ENCODE results near the gene NELL1.

Gene NELL1

GRCh38 chr11:20634781-20635180, 34.6 kb upstream of the NELL1 start:
- TF ChIP-seq CTCF (IDR thresholded peaks at IDR 0.05), result no peak
- H3K4me1 ChIP-seq, result no peaks in the 10 kb centered on the region
- no peaks in the 10 kb centered on the region for H3K36me3 ChIP-seq
- H3K4me3 ChIP-seq, result no peak overlapping the region
- peaks cover 0 to 7% of the 10 kb centered on the region in 2 donors for H3K27me3 ChIP-seq
- H3K9me3 ChIP-seq, result peaks cover 0 to 4% (median 0%) of the 10 kb centered on the region in 3 donors
- DNase-seq, result no peak
- H3K27ac ChIP-seq, result no peak overlapping the region
- intact Hi-C loops (cut with DNase I; ENCODE audit: low total_unique reads), result no loop called here

GRCh38 chr11:20638074-20638473, 31.3 kb upstream of the NELL1 start:
- no peaks in the 10 kb centered on the region for H3K36me3 ChIP-seq
- H3K4me3 ChIP-seq, result no peak overlapping the region
- no peaks in the 10 kb centered on the region for H3K9me3 ChIP-seq
- H3K27ac ChIP-seq, result no peak overlapping the region
- no peak for DNase-seq
- peaks cover 0 to 7% of the 10 kb centered on the region in 2 donors for H3K27me3 ChIP-seq
- H3K4me1 ChIP-seq, result no peaks in the 10 kb centered on the region
- no peak for TF ChIP-seq CTCF (IDR thresholded peaks at IDR 0.05)
- intact Hi-C loops (cut with DNase I; ENCODE audit: low total_unique reads), result no loop called here

DNA sequence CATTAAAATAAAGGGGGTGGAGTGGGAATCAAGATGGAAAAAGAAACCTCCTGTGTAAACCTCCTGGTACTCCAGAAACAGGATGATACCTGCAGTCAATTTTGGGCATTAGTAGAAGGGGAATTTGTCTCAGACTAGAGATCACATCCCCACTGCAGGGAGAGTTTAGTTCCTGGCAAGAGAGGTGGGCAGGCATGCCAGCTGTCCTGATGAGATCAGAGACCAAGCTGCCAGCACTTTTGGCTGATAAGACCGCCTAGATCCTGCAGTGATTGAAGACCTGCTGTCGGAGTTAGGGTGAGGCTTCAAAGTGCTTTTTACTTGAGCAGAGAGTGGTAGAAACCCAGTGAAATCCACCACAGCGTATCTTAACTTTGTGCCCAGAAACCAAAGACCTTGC, 29.7 kb upstream of the NELL1 start:
- DNase-seq, result no peak
- Histone ChIP-seq H3K36me3 (no peaks in the 10 kb centered on the region), H3K9me3 (no peaks in the 10 kb centered on the region), H3K27ac (no peak overlapping the region), H3K4me1 (no peaks in the 10 kb centered on the region), H3K27me3 (peaks cover 0 to 7% of the 10 kb centered on the region in 2 donors), H3K4me3 (no peak overlapping the region)
- intact Hi-C loops (cut with DNase I; ENCODE audit: low total_unique reads), result loop anchor here (10.0 kb wide), 1 partner anchor 1665 kb away; no protein-coding TSS in a partner anchor
- no peak for TF ChIP-seq CTCF (IDR thresholded peaks at IDR 0.05)

DNA sequence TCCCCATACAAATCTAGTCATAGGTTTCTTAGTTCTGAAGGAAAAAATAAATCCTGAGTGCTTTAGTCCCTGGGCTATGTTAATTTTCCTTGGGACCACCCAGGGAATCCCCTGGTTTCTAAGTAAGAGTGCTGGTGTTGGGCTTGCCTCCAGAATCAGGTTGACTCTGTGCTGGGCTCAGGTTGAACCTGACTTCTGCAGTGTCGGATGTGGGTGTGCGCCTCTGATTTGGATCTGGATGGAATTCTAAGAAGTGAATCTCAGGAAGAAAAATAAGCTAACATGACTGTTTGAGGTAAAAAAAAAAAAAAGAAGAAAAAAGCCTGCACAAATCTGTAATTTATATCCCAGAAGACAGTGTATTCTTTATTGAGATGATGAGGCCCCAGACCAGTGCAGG, 29.0 kb upstream of the NELL1 start:
- no peak for DNase-seq
- no peak for TF ChIP-seq CTCF (IDR thresholded peaks at IDR 0.05)
- Histone ChIP-seq H3K4me3 (no peak overlapping the region), H3K4me1 (no peaks in the 10 kb centered on the region), H3K27me3 (peaks cover 0 to 7% of the 10 kb centered on the region in 2 donors), H3K27ac (no peak overlapping the region), H3K36me3 (no peaks in the 10 kb centered on the region), H3K9me3 (no peaks in the 10 kb centered on the region)
- intact Hi-C loops (cut with DNase I; ENCODE audit: low total_unique reads), result loop anchor here (10.0 kb wide), 1 partner anchor 1664 kb away; no protein-coding TSS in a partner anchor

GRCh38 chr11:20644360-20644759, 25.0 kb upstream of the NELL1 start:
- no peaks in the 10 kb centered on the region for H3K9me3 ChIP-seq
- peaks cover 0 to 7% of the 10 kb centered on the region in 2 donors for H3K27me3 ChIP-seq
- no peak overlapping the region for H3K4me3 ChIP-seq
- H3K4me1 ChIP-seq, result no peaks in the 10 kb centered on the region
- intact Hi-C loops (cut with DNase I; ENCODE audit: low total_unique reads), result loop anchor here (10.0 kb wide), 1 partner anchor 1660 kb away; no protein-coding TSS in a partner anchor
- no peak for DNase-seq
- TF ChIP-seq CTCF (IDR thresholded peaks at IDR 0.05), result no peak
- no peak overlapping the region for H3K27ac ChIP-seq
- H3K36me3 ChIP-seq, result no peaks in the 10 kb centered on the region

All from tibial artery (tissue), 4 donors.